Endothelial cell of umbilical vein (primary cell): ENCODE measurements around the gene SUPV3L1. TPM values are rescaled to one million over a fixed set of nuclear protein-coding genes. Genes with fewer than 3 reads are reported as not detected.

ENCODE experiments used
- BruUV-seq: library from RNA; stranded (reverse); fragments of 400-500 nt; replicated peaks from 2 replicates; lab custom pipeline; 2021; lab: Mats Ljungman, UMichigan
- CTCF ChIA-PET: fragments of 300-600, 350-600 bp; sonication (Branson Sonifier 250); formaldehyde crosslinking; loops from one replicate; lab custom pipeline; 2021; ENCODE audit warnings: antibody characterized with exemption, inconsistent platforms; lab: Charles Lee
- POLR2A ChIA-PET: fragments of 300-600, 350-600 bp; sonication (Branson Sonifier 250); formaldehyde crosslinking; loops from one replicate; lab custom pipeline; 2021; ENCODE audit warnings: antibody characterized with exemption, inconsistent platforms; lab: Charles Lee
- DNase-seq: peaks from one replicate; pipeline ENCODE4 v3.0.0-alpha.2; 2011; ENCODE audit warnings: low read depth, low spot score
- FAIRE-seq: peaks from 2 replicates; lab custom pipeline; 2011; peaks lifted over from hg19 to GRCh38; lab: Jason Lieb, UNC
- H2AFZ ChIP-seq: 2 replicates; pipeline ENCODE4 v1.6.0; 2012; ENCODE audit warnings: low read depth, low read length, control low read depth, inconsistent platforms
- H3K27ac ChIP-seq: 2 replicates; pipeline ENCODE4 v1.5.1; 2011; ENCODE audit warnings: low read depth, mild to moderate bottlenecking, control low read depth, low read length, moderate library complexity; ENCODE audit not compliant: insufficient read depth
- H3K27me3 ChIP-seq, 2 experiments: 2 replicates each; pipeline versions ENCODE4 v1.6.0 to v1.6.1; 2011; ENCODE audit warnings: low read length in 2 of 2, mixed read lengths in 1 of 2; ENCODE audit not compliant: control insufficient read depth in 2 of 2, insufficient read depth in 2 of 2
- H3K36me3 ChIP-seq, 2 experiments: 2 replicates in 1 of 2; 3 replicates in 1 of 2; pipeline ENCODE4 v1.5.1; 2011; ENCODE audit warnings: low read length in 2 of 2, mild to moderate bottlenecking in 1 of 2, moderate library complexity in 1 of 2; ENCODE audit not compliant: control insufficient read depth in 2 of 2, insufficient read depth in 2 of 2; ENCODE audit errors: extremely low read depth in 1 of 2
- H3K4me1 ChIP-seq: 3 replicates; pipeline ENCODE4 v1.5.1; 2011; ENCODE audit warnings: mild to moderate bottlenecking, low read length; ENCODE audit not compliant: control insufficient read depth, insufficient read depth; ENCODE audit errors: extremely low read depth
- H3K4me2 ChIP-seq: 2 replicates; pipeline ENCODE4 v1.6.1; 2011; ENCODE audit warnings: low read length, control low read depth, mixed read lengths; ENCODE audit not compliant: insufficient read depth
- H3K4me3 ChIP-seq, 3 experiments: fragments of 200-600 bp in 1 of 3; sonication (generic), shearing (Covaris generic) in 1 of 3; replicated peaks in 1 of 3; 2 replicates each; pipeline ENCODE4 v1.5.1; 2011 to 2016; ENCODE audit warnings: control low read depth in 3 of 3, low read length in 3 of 3, mild to moderate bottlenecking in 2 of 3, inconsistent platforms in 1 of 3, low read depth in 1 of 3, moderate library complexity in 1 of 3; ENCODE audit not compliant: insufficient read depth in 1 of 3
- H3K79me2 ChIP-seq: 2 replicates; pipeline ENCODE4 v1.6.0; 2012; ENCODE audit warnings: low read length, inconsistent platforms; ENCODE audit not compliant: control insufficient read depth, insufficient read depth
- H3K9ac ChIP-seq: replicated peaks from 2 replicates; pipeline ENCODE3; 2011; ENCODE audit warnings: low read length, control low read depth; ENCODE audit not compliant: insufficient read depth; ENCODE audit errors: extremely low read depth
- H3K9me1 ChIP-seq: replicated peaks from 3 replicates; pipeline ENCODE4 v1.6.0; 2011; ENCODE audit warnings: mild to moderate bottlenecking, low read length; ENCODE audit not compliant: control insufficient read depth, insufficient read depth; ENCODE audit errors: extremely low read depth
- H3K9me3 ChIP-seq: replicated peaks from 2 replicates; pipeline ENCODE4 v1.5.1; 2012; ENCODE audit warnings: low read length, inconsistent platforms; ENCODE audit not compliant: control insufficient read depth, insufficient read depth
- H4K20me1 ChIP-seq: replicated peaks from 2 replicates; pipeline ENCODE3; 2011; ENCODE audit warnings: mild to moderate bottlenecking, low read length; ENCODE audit not compliant: control insufficient read depth, insufficient read depth; ENCODE audit errors: extremely low read depth
- CTCF ChIP-seq, 2 donors: IDR thresholded peaks; 1 replicate in 1 of 2; 2 replicates in 1 of 2; pipeline ENCODE4 v1.5.1; 2011; ENCODE audit warnings: low read length in 2 of 2, mild to moderate bottlenecking in 2 of 2, moderate library complexity in 2 of 2, control low read depth in 1 of 2, inconsistent platforms in 1 of 2, low read depth in 1 of 2; ENCODE audit not compliant: insufficient read depth in 1 of 2; ENCODE audit errors: extremely low read depth in 1 of 2
- EZH2 ChIP-seq: IDR thresholded peaks from 2 replicates; pipeline ENCODE4 v1.6.1; 2012; ENCODE audit warnings: borderline replicate concordance, low read depth, mild to moderate bottlenecking, moderate library complexity, low read length, inconsistent platforms; ENCODE audit not compliant: severe bottlenecking
- FOS ChIP-seq: IDR thresholded peaks from 2 replicates; pipeline ENCODE4 v1.6.1; 2011; ENCODE audit warnings: mild to moderate bottlenecking, low read length, moderate library complexity, borderline replicate concordance; ENCODE audit not compliant: insufficient read depth
- GATA2 ChIP-seq: IDR thresholded peaks from 2 replicates; pipeline ENCODE4 v1.7.0; 2011; ENCODE audit warnings: low read depth, mild to moderate bottlenecking, moderate library complexity, mixed read lengths, low read length; ENCODE audit not compliant: insufficient read length, insufficient read depth
- JUN ChIP-seq: IDR thresholded peaks from 2 replicates; pipeline ENCODE4 v1.6.1; 2011; ENCODE audit warnings: borderline replicate concordance, low read depth; ENCODE audit not compliant: insufficient read length, insufficient read depth
- MYC ChIP-seq: IDR thresholded peaks from one replicate; pipeline ENCODE4 v1.6.1; 2011; ENCODE audit warnings: mild to moderate bottlenecking, low read depth, low read length
- POLR2AphosphoS5 ChIP-seq: IDR thresholded peaks from 2 replicates; pipeline ENCODE4 v1.6.1; 2012; ENCODE audit warnings: low read depth, mild to moderate bottlenecking, control low read depth, low read length, moderate library complexity; ENCODE audit not compliant: insufficient read depth
- dilution Hi-C: fragments of 300-500 bp; cut with MboI; formaldehyde crosslinking; loops from one replicate; pipeline ENCODE4 v1.15.0; 2019; ENCODE audit warnings: low sequenced_read_pairs; ENCODE audit not compliant: extremely low pct_ligation_motif_present
- intact Hi-C: fragments of 100-400 bp; cut with micrococcal nuclease; formaldehyde crosslinking; loops from one replicate; pipeline ENCODE4 v1.10.0; 2022
- polyA plus RNA-seq, 4 experiments: library from polyadenylated mRNA; depleted of rRNA in 3 of 4; stranded (reverse) in 3 of 4; unstranded in 1 of 4; fragments of >200 nt; gene quantifications; 2 replicates each; pipeline versions ENCODE4 v1.2.1 to v1.2.3, GENCODE V29; 2011 to 2012; ENCODE audit warnings: missing spikeins in 1 of 4
- total RNA-seq: library from RNA; stranded (reverse); gene quantifications from 2 replicates; pipeline ENCODE4 v1.2.3, GENCODE V29; 2021
- TF ChIP-seq, protein P1 (sequence below): IDR thresholded peaks from 2 replicates; pipeline ENCODE4 v1.6.1; 2011; ENCODE audit not compliant: insufficient read depth, insufficient read length

SUPV3L1 gene
- total and polyA plus RNA-seq, 2 donors (not counting 3 experiments of a cell fraction or from before 2014, with no cell fraction given) = 21.8 to 30.4 TPM

DNA sequence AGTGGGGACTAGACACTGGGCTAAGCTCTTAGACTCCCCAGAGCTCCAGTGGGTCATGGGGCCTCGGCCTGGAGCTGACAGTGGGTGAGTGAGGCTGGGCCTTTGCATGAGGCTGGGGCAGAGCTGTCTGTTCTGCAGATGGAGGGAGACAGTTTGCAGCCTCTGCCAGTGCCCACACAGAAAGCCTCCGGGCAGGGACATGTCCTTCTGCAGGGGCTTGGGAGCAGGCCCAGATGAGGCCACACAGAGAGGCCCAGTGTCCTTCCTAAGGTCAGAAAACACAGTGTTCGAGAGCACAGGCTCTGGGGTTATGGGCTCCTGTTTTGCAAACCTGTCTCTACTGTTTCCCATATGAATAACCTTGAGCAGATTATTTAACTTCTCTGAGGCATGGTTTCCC is 73.1 kb downstream of the SUPV3L1 start:
- Histone ChIP-seq H3K79me2 (no peaks in the 10 kb centered on the region), H3K4me2 (no peak overlapping the region), H3K9me3 (no peaks in the 10 kb centered on the region), H3K4me3 (no peak overlapping the region), H3K36me3 (no peaks in the 10 kb centered on the region), H3K9me1 (no peaks in the 10 kb centered on the region), H2AFZ (no peak overlapping the region), H3K4me1 (no peaks in the 10 kb centered on the region), H4K20me1 (no peaks in the 10 kb centered on the region), H3K27ac (no peak overlapping the region), H3K27me3 (peaks cover 0 to 2% of the 10 kb centered on the region in 2 experiments), H3K9ac (no peak overlapping the region)
- CTCF ChIA-PET = interaction anchor here (1.1 to 1.8 kb wide), 2 partner anchors 14 to 122 kb away, joined by 3 to 5 read pairs; no protein-coding TSS in a partner anchor
- TF ChIP-seq, protein P1, sequence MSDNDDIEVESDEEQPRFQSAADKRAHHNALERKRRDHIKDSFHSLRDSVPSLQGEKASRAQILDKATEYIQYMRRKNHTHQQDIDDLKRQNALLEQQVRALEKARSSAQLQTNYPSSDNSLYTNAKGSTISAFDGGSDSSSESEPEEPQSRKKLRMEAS = no peak
- no peak for TF ChIP-seq JUN
- TF ChIP-seq EZH2 = no peak
- no peak for TF ChIP-seq GATA2
- no peak for TF ChIP-seq MYC
- no peak for TF ChIP-seq FOS
- TF ChIP-seq CTCF (IDR thresholded peaks at IDR 0.05; ENCODE audit: extremely low read depth in 1 of 2, insufficient read depth in 1 of 2, low read depth in 1 of 2, low read length in 2 of 2) = no peak
- TF ChIP-seq POLR2AphosphoS5 = no peak
- no peak for FAIRE-seq
- dilution Hi-C loops = no loop called here
- DNase-seq = no peak
- BruUV-seq = no TSS peak
- intact Hi-C loops = no loop called here
- POLR2A ChIA-PET = no interaction called here
